Trophoblast cell (in vitro differentiated cells and primary cell): ENCODE results near the gene PRKAG3.

Source experiments
- DNase-seq, 2 donors: peaks; one replicate each; pipeline ENCODE4 v3.0.0-alpha.2; 2016
- H2AFZ ChIP-seq: 2 replicates; pipeline ENCODE4 v1.6.1; 2013; ENCODE audit warnings: low read length, moderate library complexity, mild to moderate bottlenecking; ENCODE audit not compliant: insufficient read depth, poor library complexity
- H2AK5ac ChIP-seq: 2 replicates; pipeline ENCODE4 v1.6.1; 2013; ENCODE audit warnings: mild to moderate bottlenecking, low read length
- H2BK120ac ChIP-seq: 2 replicates; pipeline ENCODE4 v1.6.1; 2013; ENCODE audit warnings: low read length, mild to moderate bottlenecking, moderate library complexity; ENCODE audit not compliant: insufficient read depth, poor library complexity
- H2BK12ac ChIP-seq: 2 replicates; pipeline ENCODE4 v1.6.1; 2013; ENCODE audit warnings: mild to moderate bottlenecking, low read length, moderate library complexity
- H2BK5ac ChIP-seq: 2 replicates; pipeline ENCODE4 v1.6.1; 2013; ENCODE audit warnings: low read length, low read depth, moderate library complexity, mild to moderate bottlenecking; ENCODE audit not compliant: poor library complexity
- H3K14ac ChIP-seq: 2 replicates; pipeline ENCODE4 v1.6.1; 2013; ENCODE audit warnings: mild to moderate bottlenecking, low read length
- H3K18ac ChIP-seq: 2 replicates; pipeline ENCODE4 v1.6.1; 2013; ENCODE audit warnings: mild to moderate bottlenecking, low read length
- H3K23ac ChIP-seq: 2 replicates; pipeline ENCODE4 v1.6.1; 2013; ENCODE audit warnings: low read length
- H3K27ac ChIP-seq: 2 replicates; pipeline ENCODE4 v1.5.1; 2013; ENCODE audit warnings: low read depth, mild to moderate bottlenecking, inconsistent platforms, low read length, moderate library complexity
- H3K27me3 ChIP-seq: 2 replicates; pipeline ENCODE4 v1.6.1; 2013; ENCODE audit warnings: inconsistent platforms, mild to moderate bottlenecking, low read length, moderate library complexity; ENCODE audit not compliant: insufficient read depth
- H3K36me3 ChIP-seq, 2 experiments: 1 replicate in 1 of 2; 2 replicates in 1 of 2; pipeline ENCODE4 v1.6.1; 2013; ENCODE audit warnings: low read length in 2 of 2, mild to moderate bottlenecking in 2 of 2, moderate library complexity in 1 of 2; ENCODE audit not compliant: insufficient read depth in 2 of 2, control insufficient read depth in 1 of 2
- H3K4ac ChIP-seq: 2 replicates; pipeline ENCODE4 v1.6.1; 2013; ENCODE audit warnings: low read depth, mild to moderate bottlenecking, low read length, moderate library complexity
- H3K4me1 ChIP-seq, 2 experiments: 1 replicate in 1 of 2; 2 replicates in 1 of 2; pipeline ENCODE4 v1.6.1; 2013; ENCODE audit warnings: low read length in 2 of 2, mild to moderate bottlenecking in 2 of 2, moderate library complexity in 1 of 2; ENCODE audit not compliant: insufficient read depth in 2 of 2, control insufficient read depth in 1 of 2
- H3K4me2 ChIP-seq: 2 replicates; pipeline ENCODE4 v1.6.1; 2013; ENCODE audit warnings: inconsistent platforms, mild to moderate bottlenecking, low read length, moderate library complexity
- H3K4me3 ChIP-seq: 2 replicates; pipeline ENCODE4 v1.5.1; 2013; ENCODE audit warnings: mild to moderate bottlenecking, low read depth, low read length, inconsistent platforms
- H3K79me1 ChIP-seq: one replicate; pipeline ENCODE4 v1.6.1; 2013; ENCODE audit warnings: low read length
- H3K79me2 ChIP-seq: 2 replicates; pipeline ENCODE4 v1.6.1; 2013; ENCODE audit warnings: low read length, mild to moderate bottlenecking; ENCODE audit not compliant: control insufficient read depth, insufficient read depth, poor library complexity
- H3K9ac ChIP-seq: 2 replicates; pipeline ENCODE4 v1.6.1; 2013; ENCODE audit warnings: mild to moderate bottlenecking, low read length
- H3K9me3 ChIP-seq: 2 replicates; pipeline ENCODE4 v1.6.1; 2013; ENCODE audit warnings: low read depth, mild to moderate bottlenecking, control low read depth, inconsistent platforms, low read length; ENCODE audit not compliant: insufficient read depth
- H4K12ac ChIP-seq: 2 replicates; pipeline ENCODE4 v1.6.1; 2013; ENCODE audit warnings: low read depth, mild to moderate bottlenecking, low read length, moderate library complexity
- H4K8ac ChIP-seq: 2 replicates; pipeline ENCODE4 v1.6.1; 2013; ENCODE audit warnings: low read depth, mild to moderate bottlenecking, low read length, moderate library complexity
- H4K91ac ChIP-seq: one replicate; pipeline ENCODE4 v1.6.1; 2013; ENCODE audit warnings: low read depth, mild to moderate bottlenecking, low read length, moderate library complexity
- WGBS: extraction: QIAGEN DNeasy Blood & Tissue Kit; methylation state at CpG from one replicate; pipeline ENCODE4 v1.1.7; 2013; ENCODE audit warnings: missing lambda C conversion rate; ENCODE audit not compliant: insufficient read length, insufficient coverage; ENCODE audit errors: extremely low coverage; 5-methylcytosine and 5-hydroxymethylcytosine counted together

PRKAG3 gene

DNA sequence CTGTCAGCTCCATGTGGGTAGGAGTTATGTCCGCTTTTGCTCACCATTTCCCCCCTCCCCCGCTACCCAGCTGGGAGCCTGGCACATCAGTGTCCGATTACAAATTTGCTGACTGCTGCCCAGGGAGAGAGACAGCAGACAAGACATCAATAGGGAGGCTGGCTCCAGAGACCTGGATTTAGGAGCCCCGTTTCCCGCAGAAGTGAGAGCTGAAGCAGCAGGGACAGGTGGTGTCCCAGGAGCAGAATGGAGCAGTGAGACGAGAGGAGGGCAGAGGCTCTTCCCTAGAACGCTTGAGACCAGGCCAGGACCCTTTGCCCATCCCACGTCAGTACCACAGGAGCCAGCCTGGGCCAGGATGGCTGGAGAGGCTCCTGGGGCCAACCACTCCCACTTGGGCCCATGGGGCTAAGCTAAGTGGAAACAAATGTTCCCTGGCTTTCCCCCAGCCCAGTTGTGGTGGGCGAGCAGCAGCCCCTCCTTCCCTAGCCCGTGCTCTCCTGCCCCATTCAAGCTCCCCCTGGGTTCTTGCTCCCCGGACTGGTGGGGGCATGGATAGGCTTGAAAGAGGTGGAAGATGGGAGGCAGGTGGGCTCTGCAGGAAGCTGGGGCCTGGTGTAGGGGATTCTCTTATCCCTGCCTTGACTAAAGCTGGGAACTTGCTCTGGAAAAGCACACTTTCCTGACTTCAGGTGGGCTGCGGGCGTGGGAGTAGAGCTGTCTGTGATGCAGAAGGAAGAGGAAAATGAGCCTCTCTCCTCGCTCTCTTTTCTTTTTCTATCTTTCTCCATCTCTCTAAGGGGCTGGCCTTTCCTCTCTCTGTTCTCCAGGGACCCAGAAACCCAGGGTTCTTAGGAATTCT is 23.9 kb upstream of the PRKAG3 start:
- WGBS = no CpG with 5 or more reads among the region's 14 CpGs
- Histone ChIP-seq H3K36me3 (no peaks in the 10 kb centered on the region), H3K79me2 (peaks cover 5% of the 10 kb centered on the region), H3K9ac (no peak overlapping the region), H3K4me3 (no peak overlapping the region), H3K27ac (peak overlapping the region; percentile 81), H3K27me3 (no peaks in the 10 kb centered on the region), H3K79me1 (peaks cover 20% of the 10 kb centered on the region), H3K23ac (no peak overlapping the region), H3K4ac (peak overlapping the region; percentile 16), H4K91ac (peak overlapping the region; percentile 83), H2AFZ (peak overlapping the region; percentile 9), H2BK12ac (peak overlapping the region; percentile 63), H2BK5ac (peak overlapping the region; percentile 63), H4K8ac (peak overlapping the region; percentile 26), H2AK5ac (peak overlapping the region; percentile 2), H4K12ac (no peak overlapping the region), H3K9me3 (no peaks in the 10 kb centered on the region), H3K4me2 (peak overlapping the region; percentile 7), H2BK120ac (peak overlapping the region; percentile 26), H3K14ac (peak overlapping the region; percentile 51), H3K18ac (peak overlapping the region; percentile 51), H3K4me1 (peaks cover 57 to 65% of the 10 kb centered on the region in 2 experiments)
- DNase-seq = no peak

DNA sequence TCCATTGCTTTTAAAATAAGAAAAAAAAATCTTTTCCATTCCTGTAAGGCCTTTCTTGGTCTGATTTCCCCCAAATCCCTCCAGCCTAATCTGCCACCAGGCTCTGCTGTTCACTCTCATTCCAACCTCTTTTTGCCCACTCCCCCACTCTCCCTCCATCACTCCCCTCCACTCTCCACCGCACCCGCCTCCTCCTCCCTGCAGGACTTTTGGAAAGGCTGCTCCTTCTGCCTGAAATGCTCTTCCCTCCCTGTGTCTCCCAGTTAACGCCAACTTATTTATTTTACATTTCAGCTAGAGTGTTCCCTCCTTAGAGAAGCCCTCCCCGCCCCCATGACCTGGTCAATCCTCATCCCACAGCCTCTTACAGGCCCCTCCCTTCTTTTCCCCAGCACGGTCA is 23.3 kb upstream of the PRKAG3 start:
- Histone ChIP-seq H2AFZ (no peak overlapping the region), H2BK12ac (peak overlapping the region; percentile 63), H3K36me3 (no peaks in the 10 kb centered on the region), H3K27ac (no peak overlapping the region), H3K14ac (no peak overlapping the region), H4K8ac (no peak overlapping the region), H4K12ac (no peak overlapping the region), H3K79me2 (peaks cover 1% of the 10 kb centered on the region), H3K4ac (no peak overlapping the region), H3K79me1 (peaks cover 14% of the 10 kb centered on the region), H2BK120ac (no peak overlapping the region), H3K23ac (no peak overlapping the region), H4K91ac (peak overlapping the region; percentile 15), H2AK5ac (no peak overlapping the region), H3K27me3 (no peaks in the 10 kb centered on the region), H3K4me2 (no peak overlapping the region), H3K4me3 (no peak overlapping the region), H3K9ac (no peak overlapping the region), H3K18ac (no peak overlapping the region), H3K4me1 (peaks cover 51 to 58% of the 10 kb centered on the region in 2 experiments), H3K9me3 (no peaks in the 10 kb centered on the region), H2BK5ac (no peak overlapping the region)
- WGBS = no CpG with 5 or more reads among the region's 5 CpGs
- no peak for DNase-seq

- Histone ChIP-seq H3K36me3 (no peaks in the 10 kb centered on the region), H3K27ac (no peak overlapping the region), H3K79me2 (no peaks in the 10 kb centered on the region), H2AK5ac (no peak overlapping the region), H3K9ac (no peak overlapping the region), H4K12ac (no peak overlapping the region), H2BK5ac (no peak overlapping the region), H3K23ac (no peak overlapping the region), H3K4me1 (peaks cover 48 to 52% of the 10 kb centered on the region in 2 experiments), H2BK12ac (no peak overlapping the region), H4K91ac (peak overlapping the region; percentile 45), H3K4me2 (peak overlapping the region; percentile 26), H3K27me3 (no peaks in the 10 kb centered on the region), H3K9me3 (no peaks in the 10 kb centered on the region), H2AFZ (no peak overlapping the region), H4K8ac (no peak overlapping the region), H3K4me3 (no peak overlapping the region), H2BK120ac (no peak overlapping the region), H3K14ac (no peak overlapping the region), H3K4ac (no peak overlapping the region), H3K18ac (peak overlapping the region; percentile 20), H3K79me1 (peaks cover 12% of the 10 kb centered on the region)
- WGBS = no CpG with 5 or more reads among the region's 5 CpGs
- DNase-seq = no peak
Measured at GRCh38 chr2:218853766-218854165, 22.2 kb upstream of the PRKAG3 start.

GRCh38 chr2:218852911-218853667 is 21.5 kb upstream of the PRKAG3 start:
- peak; percentile 37 to 71 for DNase-seq
- H3K79me2 ChIP-seq = no peaks in the 10 kb centered on the region
- H3K27me3 ChIP-seq = no peaks in the 10 kb centered on the region
- H2BK12ac ChIP-seq = peak overlapping the region; percentile 9
- H3K36me3 ChIP-seq = no peaks in the 10 kb centered on the region
- peak overlapping the region; percentile 54 for H3K14ac ChIP-seq
- H2AK5ac ChIP-seq = no peak overlapping the region
- H3K9ac ChIP-seq = no peak overlapping the region
- H3K9me3 ChIP-seq = no peaks in the 10 kb centered on the region
- H3K4me2 ChIP-seq = peak overlapping the region; percentile 32
- peaks cover 41 to 45% of the 10 kb centered on the region in 2 experiments for H3K4me1 ChIP-seq
- H3K4ac ChIP-seq = no peak overlapping the region
- H3K4me3 ChIP-seq = no peak overlapping the region
- H4K91ac ChIP-seq = peak overlapping the region; percentile 75
- H4K8ac ChIP-seq = no peak overlapping the region
- no CpG with 5 or more reads among the region's 16 CpGs for WGBS
- H2BK120ac ChIP-seq = peak overlapping the region; percentile 55
- no peak overlapping the region for H4K12ac ChIP-seq
- peaks cover 12% of the 10 kb centered on the region for H3K79me1 ChIP-seq
- no peak overlapping the region for H3K18ac ChIP-seq
- H2AFZ ChIP-seq = no peak overlapping the region
- peak overlapping the region; percentile 12 for H3K27ac ChIP-seq
- no peak overlapping the region for H2BK5ac ChIP-seq
- H3K23ac ChIP-seq = no peak overlapping the region
